Measurements from ENCODE around the gene MCC.

The MCC gene

DNA sequence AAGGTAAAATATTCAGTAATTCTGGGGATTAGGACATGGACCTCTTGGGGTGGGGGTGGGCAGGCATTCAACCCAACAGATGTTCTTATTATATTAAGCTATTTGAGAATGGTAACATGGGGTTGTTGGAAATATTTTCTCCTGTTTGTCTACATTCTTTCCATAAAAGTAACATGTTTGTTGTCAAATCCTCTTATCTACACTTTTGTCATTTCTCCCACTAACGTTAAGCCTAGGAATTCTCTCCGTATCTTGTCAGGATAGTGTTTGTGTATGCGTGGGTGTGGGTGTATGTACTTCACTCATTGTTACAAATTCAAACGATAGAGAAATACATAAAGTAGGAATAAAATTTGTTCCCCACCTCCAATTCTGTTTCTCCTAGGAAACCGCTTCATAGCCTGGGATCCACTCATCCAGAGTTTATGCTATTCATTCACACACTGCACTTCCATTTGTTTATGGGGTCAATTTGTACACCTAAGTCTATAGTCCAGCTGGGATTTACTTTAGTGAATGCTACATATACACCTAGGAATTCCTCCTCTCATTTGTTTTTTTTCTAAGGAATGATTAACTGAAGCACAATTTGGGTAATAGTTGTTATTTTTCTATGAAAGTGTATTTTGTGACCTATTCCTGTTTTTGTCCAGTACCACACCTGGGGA is 294.8 kb downstream of the MCC start:
- no peak overlapping the region for H3K27ac ChIP-seq (ENCODE audit: low read depth in 2 of 2, low read length in 2 of 2)
- H3K27me3 ChIP-seq (ENCODE audit: control insufficient read depth in 2 of 2, insufficient read depth in 2 of 2, low read length in 2 of 2) = no peaks in the 10 kb centered on the region
- no peaks in the 10 kb centered on the region for H3K4me1 ChIP-seq (ENCODE audit: control insufficient read depth in 2 of 2, insufficient read depth in 2 of 2, low read length in 2 of 2)

GRCh38 chr5:113192541-113192940 is 295.7 kb downstream of the MCC start:
- H3K9me3 ChIP-seq (ENCODE audit: control insufficient read depth in 2 of 2, low read length in 2 of 2) = no peaks in the 10 kb centered on the region
- no peak overlapping the region for H3K4me3 ChIP-seq (ENCODE audit: low read length in 2 of 2)
- no peak overlapping the region for H3K9ac ChIP-seq (ENCODE audit: low read depth in 1 of 2, low read length in 2 of 2)
- no peaks in the 10 kb centered on the region for H3K4me1 ChIP-seq (ENCODE audit: control insufficient read depth in 2 of 2, insufficient read depth in 2 of 2, low read length in 2 of 2)
- no peak overlapping the region for H3K27ac ChIP-seq (ENCODE audit: low read depth in 2 of 2, low read length in 2 of 2)
- H3K27me3 ChIP-seq (ENCODE audit: control insufficient read depth in 2 of 2, insufficient read depth in 2 of 2, low read length in 2 of 2) = no peaks in the 10 kb centered on the region
- no peaks in the 10 kb centered on the region for H3K36me3 ChIP-seq (ENCODE audit: control insufficient read depth in 2 of 2, insufficient read depth in 2 of 2, low read length in 2 of 2)

More for the DNA sequence above, 294.8 kb downstream of the MCC start:
- Histone ChIP-seq H3K36me3 (ENCODE audit: control insufficient read depth in 2 of 2, insufficient read depth in 2 of 2, low read length in 2 of 2) (no peaks in the 10 kb centered on the region), H3K4me3 (ENCODE audit: low read length in 2 of 2) (no peak overlapping the region), H3K9ac (ENCODE audit: low read depth in 1 of 2, low read length in 2 of 2) (no peak overlapping the region), H3K9me3 (ENCODE audit: control insufficient read depth in 2 of 2, low read length in 2 of 2) (no peaks in the 10 kb centered on the region)

- Histone ChIP-seq H3K36me3 (ENCODE audit: control insufficient read depth in 2 of 2, insufficient read depth in 2 of 2, low read length in 2 of 2) (no peaks in the 10 kb centered on the region), H3K4me3 (ENCODE audit: low read length in 2 of 2) (no peak overlapping the region), H3K9me3 (ENCODE audit: control insufficient read depth in 2 of 2, low read length in 2 of 2) (no peaks in the 10 kb centered on the region), H3K4me1 (ENCODE audit: control insufficient read depth in 2 of 2, insufficient read depth in 2 of 2, low read length in 2 of 2) (no peaks in the 10 kb centered on the region), H3K9ac (ENCODE audit: low read depth in 1 of 2, low read length in 2 of 2) (no peak overlapping the region), H3K27me3 (ENCODE audit: control insufficient read depth in 2 of 2, insufficient read depth in 2 of 2, low read length in 2 of 2) (no peaks in the 10 kb centered on the region), H3K27ac (ENCODE audit: low read depth in 2 of 2, low read length in 2 of 2) (no peak overlapping the region)
Observed at GRCh38 chr5:113190347-113190746, 297.9 kb downstream of the MCC start.

GRCh38 chr5:113189291-113189690 is 299.0 kb downstream of the MCC start:
- Histone ChIP-seq H3K4me1 (ENCODE audit: control insufficient read depth in 2 of 2, insufficient read depth in 2 of 2, low read length in 2 of 2) (no peaks in the 10 kb centered on the region), H3K27me3 (ENCODE audit: control insufficient read depth in 2 of 2, insufficient read depth in 2 of 2, low read length in 2 of 2) (no peaks in the 10 kb centered on the region), H3K9ac (ENCODE audit: low read depth in 1 of 2, low read length in 2 of 2) (no peak overlapping the region)

GRCh38 chr5:113188436-113188835 is 299.8 kb downstream of the MCC start:
- Histone ChIP-seq H3K4me3 (ENCODE audit: low read length in 2 of 2) (no peak overlapping the region), H3K9ac (ENCODE audit: low read depth in 1 of 2, low read length in 2 of 2) (no peak overlapping the region), H3K4me1 (ENCODE audit: control insufficient read depth in 2 of 2, insufficient read depth in 2 of 2, low read length in 2 of 2) (no peaks in the 10 kb centered on the region), H3K27ac (ENCODE audit: low read depth in 2 of 2, low read length in 2 of 2) (no peak overlapping the region), H3K27me3 (ENCODE audit: control insufficient read depth in 2 of 2, insufficient read depth in 2 of 2, low read length in 2 of 2) (no peaks in the 10 kb centered on the region), H3K9me3 (ENCODE audit: control insufficient read depth in 2 of 2, low read length in 2 of 2) (no peaks in the 10 kb centered on the region), H3K36me3 (ENCODE audit: control insufficient read depth in 2 of 2, insufficient read depth in 2 of 2, low read length in 2 of 2) (no peaks in the 10 kb centered on the region)

More at GRCh38 chr5:113189291-113189690, 299.0 kb downstream of the MCC start:
- H3K4me3 ChIP-seq (ENCODE audit: low read length in 2 of 2) = no peak overlapping the region
- H3K9me3 ChIP-seq (ENCODE audit: control insufficient read depth in 2 of 2, low read length in 2 of 2) = no peaks in the 10 kb centered on the region
- H3K36me3 ChIP-seq (ENCODE audit: control insufficient read depth in 2 of 2, insufficient read depth in 2 of 2, low read length in 2 of 2) = no peaks in the 10 kb centered on the region
- H3K27ac ChIP-seq (ENCODE audit: low read depth in 2 of 2, low read length in 2 of 2) = no peak overlapping the region

DNA sequence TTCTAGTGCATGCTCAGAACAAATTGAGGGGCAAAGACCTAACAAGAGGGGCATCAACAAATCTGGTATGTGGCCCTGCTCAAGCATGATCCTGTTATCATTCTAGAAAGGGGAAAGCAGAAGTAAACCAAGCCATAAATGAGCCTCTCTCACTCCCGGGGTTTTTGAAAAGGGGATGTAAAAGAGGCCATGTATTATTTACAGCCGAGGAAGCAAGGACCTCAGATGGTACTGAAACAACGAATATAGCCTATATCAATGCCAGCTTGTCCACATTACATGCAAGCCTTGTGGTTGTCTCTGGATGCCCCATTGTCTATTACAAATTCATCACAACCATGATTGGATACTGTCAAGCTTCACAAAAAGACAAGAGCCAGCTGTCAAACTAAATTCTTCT is 300.3 kb downstream of the MCC start:
- Histone ChIP-seq H3K9me3 (ENCODE audit: control insufficient read depth in 2 of 2, low read length in 2 of 2) (no peaks in the 10 kb centered on the region), H3K27me3 (ENCODE audit: control insufficient read depth in 2 of 2, insufficient read depth in 2 of 2, low read length in 2 of 2) (no peaks in the 10 kb centered on the region), H3K4me3 (ENCODE audit: low read length in 2 of 2) (no peak overlapping the region), H3K4me1 (ENCODE audit: control insufficient read depth in 2 of 2, insufficient read depth in 2 of 2, low read length in 2 of 2) (no peaks in the 10 kb centered on the region), H3K9ac (ENCODE audit: low read depth in 1 of 2, low read length in 2 of 2) (no peak overlapping the region), H3K27ac (ENCODE audit: low read depth in 2 of 2, low read length in 2 of 2) (no peak overlapping the region), H3K36me3 (ENCODE audit: control insufficient read depth in 2 of 2, insufficient read depth in 2 of 2, low read length in 2 of 2) (no peaks in the 10 kb centered on the region)

- Histone ChIP-seq H3K27ac (ENCODE audit: low read depth in 2 of 2, low read length in 2 of 2) (no peak overlapping the region), H3K9ac (ENCODE audit: low read depth in 1 of 2, low read length in 2 of 2) (no peak overlapping the region), H3K4me3 (ENCODE audit: low read length in 2 of 2) (no peak overlapping the region), H3K4me1 (ENCODE audit: control insufficient read depth in 2 of 2, insufficient read depth in 2 of 2, low read length in 2 of 2) (no peaks in the 10 kb centered on the region), H3K36me3 (ENCODE audit: control insufficient read depth in 2 of 2, insufficient read depth in 2 of 2, low read length in 2 of 2) (no peaks in the 10 kb centered on the region), H3K9me3 (ENCODE audit: control insufficient read depth in 2 of 2, low read length in 2 of 2) (no peaks in the 10 kb centered on the region), H3K27me3 (ENCODE audit: control insufficient read depth in 2 of 2, insufficient read depth in 2 of 2, low read length in 2 of 2) (no peaks in the 10 kb centered on the region)
Observed at GRCh38 chr5:113186061-113186460, 302.2 kb downstream of the MCC start.

DNA sequence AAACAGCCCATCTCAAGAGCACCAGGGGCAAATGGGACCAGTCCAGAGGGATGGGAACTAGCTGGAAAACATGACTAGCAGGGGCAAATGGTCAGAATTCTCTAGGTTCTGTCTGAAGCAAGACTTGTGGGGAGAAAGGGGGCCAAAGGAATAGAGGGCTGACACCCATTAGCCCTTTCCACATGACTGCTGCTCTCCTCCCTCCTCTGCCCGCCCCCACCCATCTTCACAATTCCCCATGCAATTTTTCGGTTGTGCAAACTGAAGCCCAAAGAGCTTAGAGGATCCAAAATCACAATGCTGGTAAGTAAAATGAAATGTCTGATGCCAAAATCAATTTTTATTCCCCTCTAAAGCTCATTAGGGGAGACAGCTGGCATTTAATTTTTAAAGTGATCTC is 304.6 kb downstream of the MCC start:
- Histone ChIP-seq H3K4me3 (ENCODE audit: low read length in 2 of 2) (no peak overlapping the region), H3K9me3 (ENCODE audit: control insufficient read depth in 2 of 2, low read length in 2 of 2) (no peaks in the 10 kb centered on the region), H3K27me3 (ENCODE audit: control insufficient read depth in 2 of 2, insufficient read depth in 2 of 2, low read length in 2 of 2) (no peaks in the 10 kb centered on the region), H3K36me3 (ENCODE audit: control insufficient read depth in 2 of 2, insufficient read depth in 2 of 2, low read length in 2 of 2) (no peaks in the 10 kb centered on the region), H3K9ac (ENCODE audit: low read depth in 1 of 2, low read length in 2 of 2) (no peak overlapping the region), H3K4me1 (ENCODE audit: control insufficient read depth in 2 of 2, insufficient read depth in 2 of 2, low read length in 2 of 2) (no peaks in the 10 kb centered on the region), H3K27ac (ENCODE audit: low read depth in 2 of 2, low read length in 2 of 2) (no peak overlapping the region)

GRCh38 chr5:113182658-113183344 is 305.5 kb downstream of the MCC start:
- H3K36me3 ChIP-seq (ENCODE audit: control insufficient read depth in 2 of 2, insufficient read depth in 2 of 2, low read length in 2 of 2) = no peaks in the 10 kb centered on the region
- H3K4me3 ChIP-seq (ENCODE audit: low read length in 2 of 2) = no peak overlapping the region
- H3K9ac ChIP-seq (ENCODE audit: low read depth in 1 of 2, low read length in 2 of 2) = no peak overlapping the region
- no peaks in the 10 kb centered on the region for H3K9me3 ChIP-seq (ENCODE audit: control insufficient read depth in 2 of 2, low read length in 2 of 2)
- H3K27ac ChIP-seq (ENCODE audit: low read depth in 2 of 2, low read length in 2 of 2) = no peak overlapping the region
- H3K27me3 ChIP-seq (ENCODE audit: control insufficient read depth in 2 of 2, insufficient read depth in 2 of 2, low read length in 2 of 2) = no peaks in the 10 kb centered on the region
- H3K4me1 ChIP-seq (ENCODE audit: control insufficient read depth in 2 of 2, insufficient read depth in 2 of 2, low read length in 2 of 2) = no peaks in the 10 kb centered on the region

DNA sequence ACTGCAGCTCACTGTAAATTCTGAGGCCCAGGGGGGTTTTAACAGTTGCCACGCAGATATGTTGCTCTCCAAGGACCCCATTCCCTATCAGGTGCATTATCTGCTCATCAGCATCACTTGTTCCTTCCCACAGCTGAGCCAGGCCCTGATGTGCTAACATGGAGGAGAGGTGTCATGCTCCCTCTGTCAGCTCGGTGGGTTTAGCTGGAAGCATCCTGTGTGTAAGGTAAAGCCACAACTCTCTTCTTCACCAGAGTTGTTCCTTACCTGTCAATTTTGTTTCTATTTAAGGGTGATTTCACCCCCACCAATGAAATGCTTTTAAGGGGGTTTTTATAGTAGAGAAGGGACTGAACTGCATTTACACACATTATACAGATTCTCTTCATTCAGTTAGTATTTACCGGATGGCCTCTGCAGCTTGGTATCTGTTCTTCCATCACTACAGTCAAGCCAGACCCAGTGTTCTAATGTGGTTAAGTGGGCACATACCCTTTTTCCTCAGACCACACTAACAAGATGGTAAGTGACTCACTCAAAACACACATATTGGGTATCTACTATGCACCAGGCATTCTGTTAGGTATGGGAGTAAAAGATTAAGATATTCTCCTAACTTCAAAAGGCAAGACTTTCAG is 306.3 kb downstream of the MCC start:
- Histone ChIP-seq H3K27me3 (ENCODE audit: control insufficient read depth in 2 of 2, insufficient read depth in 2 of 2, low read length in 2 of 2) (no peaks in the 10 kb centered on the region), H3K9me3 (ENCODE audit: control insufficient read depth in 2 of 2, low read length in 2 of 2) (no peaks in the 10 kb centered on the region), H3K27ac (ENCODE audit: low read depth in 2 of 2, low read length in 2 of 2) (no peak overlapping the region), H3K4me3 (ENCODE audit: low read length in 2 of 2) (no peak overlapping the region), H3K4me1 (ENCODE audit: control insufficient read depth in 2 of 2, insufficient read depth in 2 of 2, low read length in 2 of 2) (no peaks in the 10 kb centered on the region), H3K9ac (ENCODE audit: low read depth in 1 of 2, low read length in 2 of 2) (no peak overlapping the region), H3K36me3 (ENCODE audit: control insufficient read depth in 2 of 2, insufficient read depth in 2 of 2, low read length in 2 of 2) (no peaks in the 10 kb centered on the region)

Data from mucosa of rectum (tissue), 2 donors.